GM15510 (cell line): ENCODE measurements around the gene CHST11.

Source experiments
- POLR2A ChIP-seq: IDR thresholded peaks from 3 replicates; pipeline ENCODE4 v1.6.1; 2011; ENCODE audit warnings: borderline replicate concordance; ENCODE audit not compliant: insufficient read length; ENCODE audit errors: extremely low read depth

The CHST11 gene

GRCh38 chr12:104516821-104517220 lies 60.1 kb downstream of the CHST11 start:
- TF ChIP-seq POLR2A, result no peak

- TF ChIP-seq POLR2A, result no peak
Measured at GRCh38 chr12:104517880-104518279, 61.1 kb downstream of the CHST11 start.

GRCh38 chr12:104519190-104520019 lies 62.7 kb downstream of the CHST11 start:
- TF ChIP-seq POLR2A, result no peak

GRCh38 chr12:104520242-104520900 lies 63.6 kb downstream of the CHST11 start:
- no peak for TF ChIP-seq POLR2A

DNA sequence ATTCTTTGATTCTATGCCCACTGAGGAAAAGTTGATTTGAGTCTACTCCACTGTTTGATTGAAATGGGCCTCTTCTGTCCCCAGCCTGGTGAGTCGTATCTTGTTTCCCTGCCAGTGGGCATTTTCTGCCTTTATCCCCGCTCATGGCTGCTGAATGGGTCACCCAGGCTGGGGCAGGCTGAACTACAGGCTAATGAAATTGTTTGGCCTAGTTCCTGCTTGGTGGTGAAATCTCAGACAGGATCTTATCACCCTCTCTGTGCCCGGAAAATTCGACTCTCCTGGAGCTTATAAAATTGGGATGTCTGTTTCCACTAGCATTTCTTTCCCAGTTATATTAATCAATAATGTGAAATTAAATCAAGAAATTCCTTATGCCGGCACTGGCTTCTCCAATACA lies 65.0 kb downstream of the CHST11 start:
- no peak for TF ChIP-seq POLR2A

GRCh38 chr12:104522985-104523722 lies 66.4 kb downstream of the CHST11 start:
- no peak for TF ChIP-seq POLR2A

GRCh38 chr12:104524034-104524832 lies 67.5 kb downstream of the CHST11 start:
- no peak for TF ChIP-seq POLR2A

DNA sequence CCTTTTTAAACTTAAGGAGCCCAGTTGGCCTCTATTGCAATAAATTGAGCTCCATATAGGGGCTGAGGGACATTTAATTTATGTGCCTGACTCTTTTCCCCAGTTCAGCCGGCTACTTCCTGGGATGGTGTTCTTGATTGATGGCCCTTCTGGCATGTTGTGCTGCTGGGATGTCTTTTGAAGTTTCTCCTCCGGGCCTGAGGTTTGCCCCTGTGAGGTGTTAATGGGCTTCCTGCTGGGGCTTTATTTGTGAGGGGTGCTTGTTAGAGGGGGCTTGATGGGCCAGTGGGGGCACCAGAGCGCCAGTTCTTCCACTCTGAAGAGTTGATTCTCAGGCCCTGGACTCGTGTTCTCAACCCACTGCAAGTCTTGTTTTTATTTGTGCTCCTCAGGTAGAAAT lies 69.6 kb downstream of the CHST11 start:
- TF ChIP-seq POLR2A, result no peak

- no peak for TF ChIP-seq POLR2A
Measured at GRCh38 chr12:104526751-104527150, 70.0 kb downstream of the CHST11 start.

- TF ChIP-seq POLR2A, result no peak
Measured at GRCh38 chr12:104529130-104529874, 72.6 kb downstream of the CHST11 start.

DNA sequence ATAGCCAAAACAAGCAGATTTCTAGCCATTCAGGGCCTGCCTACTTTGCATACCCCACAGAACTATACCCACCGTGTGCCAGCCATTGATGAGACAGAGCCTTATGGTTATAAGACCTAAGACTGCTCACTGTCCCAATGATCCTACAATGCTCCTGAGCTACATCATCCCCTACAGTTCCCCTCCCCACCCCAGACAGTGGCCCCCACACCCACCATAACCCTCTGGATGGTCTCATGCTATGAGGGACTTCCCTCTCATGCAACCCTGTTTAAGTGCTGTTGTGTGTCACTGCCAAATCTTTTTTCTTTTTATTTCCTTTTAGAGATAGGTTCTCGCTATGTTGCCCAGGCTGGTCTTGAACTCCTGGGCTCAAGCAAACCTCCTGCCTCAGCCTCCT lies 75.9 kb downstream of the CHST11 start:
- no peak for TF ChIP-seq POLR2A

DNA sequence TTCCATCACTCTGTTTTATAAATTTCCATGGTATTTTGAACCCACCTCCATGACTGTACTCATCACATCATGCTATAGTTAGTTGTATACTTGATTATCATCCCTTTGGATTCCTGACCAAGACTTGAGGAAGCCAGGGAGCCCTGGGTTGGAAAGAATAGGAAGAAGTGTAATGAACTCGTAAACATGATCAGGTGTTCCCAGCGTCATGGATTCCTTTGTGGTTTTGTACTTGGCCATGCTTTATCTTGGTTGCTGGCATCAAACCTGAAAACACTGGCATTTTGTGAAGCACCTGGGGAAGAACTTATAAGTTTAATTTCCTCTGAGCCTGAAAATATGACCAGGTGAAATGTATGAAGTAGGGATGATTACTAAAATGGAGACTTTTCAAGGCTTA lies 76.4 kb downstream of the CHST11 start:
- no peak for TF ChIP-seq POLR2A

DNA sequence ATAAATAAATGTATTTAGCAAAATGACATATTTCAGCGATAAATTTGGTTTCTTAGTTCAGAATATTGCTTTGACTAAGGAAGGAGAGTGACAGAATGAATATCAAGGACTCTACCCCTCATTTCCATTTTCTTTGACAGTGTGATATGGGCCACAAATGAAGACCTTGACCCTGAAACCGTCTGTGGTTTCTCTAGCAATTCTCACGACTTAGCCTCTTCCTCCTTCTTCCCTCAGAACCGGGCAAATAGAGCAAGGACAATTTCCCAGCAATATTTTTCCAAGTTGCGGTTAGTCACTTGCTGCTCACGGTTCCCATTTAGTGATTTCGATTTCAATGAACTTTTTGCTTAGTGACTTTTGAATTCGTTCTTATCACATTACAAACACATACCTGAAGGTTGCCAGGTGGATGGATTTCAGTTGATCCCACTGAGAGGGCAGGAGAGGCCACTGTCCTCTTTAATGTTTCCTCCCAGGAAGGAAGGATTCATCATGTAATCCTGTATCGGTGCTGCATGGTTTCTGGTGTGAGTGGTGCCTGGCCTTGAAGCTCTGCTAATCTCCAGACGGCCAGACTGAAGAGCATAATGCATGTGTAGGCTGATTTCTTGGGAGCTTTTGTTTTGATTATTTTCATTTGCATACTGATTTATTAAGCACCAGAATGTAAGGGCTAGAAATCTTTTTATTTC lies 77.6 kb downstream of the CHST11 start:
- TF ChIP-seq POLR2A, result no peak
